Ishikawa (cell line): ENCODE data around the gene CUL3.

Experiments
- CEBPB ChIP-seq: IDR thresholded peaks from 2 replicates; pipeline ENCODE4 v1.6.1; 2012
- EP300 ChIP-seq: IDR thresholded peaks from 2 replicates; pipeline ENCODE4 v1.6.1; 2012; ENCODE audit warnings: borderline replicate concordance
- MAX ChIP-seq: IDR thresholded peaks from 2 replicates; pipeline ENCODE4 v1.6.1; 2012
- USF1 ChIP-seq: IDR thresholded peaks from 2 replicates; pipeline ENCODE4 v1.6.1; 2012

- TF ChIP-seq EP300 (no peak), MAX (no peak), CEBPB (no peak), USF1 (no peak)
These were observed 155.7 kb downstream of the CUL3 start for GRCh38 chr2:224429441-224429810.
